Measurements from ENCODE around the gene STK32A.

STK32A gene

GRCh38 chr5:147259837-147260236, 25.0 kb downstream of the STK32A start:
- no peak for DNase-seq (ENCODE audit: low read depth)

GRCh38 chr5:147267082-147267832, 32.4 kb downstream of the STK32A start:
- DNase-seq (ENCODE audit: low read depth): no peak

GRCh38 chr5:147276497-147276896, 41.7 kb downstream of the STK32A start:
- DNase-seq (ENCODE audit: low read depth): no peak

DNA sequence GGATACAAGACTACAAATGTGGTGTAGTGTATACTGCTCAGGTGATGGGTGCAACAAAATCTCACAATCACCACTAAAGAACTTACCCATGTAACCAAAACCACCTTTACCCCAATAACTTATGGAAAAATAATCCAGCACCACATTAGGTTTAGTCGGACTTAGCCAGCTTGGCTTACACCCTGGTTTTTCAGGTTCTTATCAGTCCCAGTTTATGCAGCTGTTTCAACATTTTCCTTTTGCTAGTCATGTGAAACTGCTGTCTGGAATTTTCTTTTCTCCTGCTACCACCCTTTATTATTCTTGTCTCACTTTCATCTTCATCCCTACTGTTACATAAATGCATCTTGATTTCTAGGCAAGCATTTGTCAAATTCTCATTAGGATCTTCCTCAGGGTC, 51.5 kb downstream of the STK32A start:
- DNase-seq (ENCODE audit: low read depth): no peak

DNA sequence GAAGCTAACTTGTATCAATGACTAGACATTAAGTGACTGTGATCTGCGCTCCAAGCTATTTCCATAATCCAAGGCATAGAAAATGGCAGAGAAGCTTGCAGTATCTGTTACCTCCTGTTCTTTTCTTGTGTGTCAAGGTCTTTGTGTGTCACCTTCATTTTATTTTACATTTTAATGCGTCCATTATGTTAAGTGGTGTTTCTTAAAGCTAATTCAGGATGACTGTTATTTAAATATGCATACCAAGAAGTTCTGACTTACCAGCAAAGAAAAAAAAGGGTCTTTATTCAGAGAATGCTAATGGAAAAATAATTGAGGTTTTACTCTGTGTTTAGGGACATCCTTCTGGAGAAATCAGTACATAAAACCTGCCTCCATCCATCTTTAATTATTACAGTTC, 52.3 kb downstream of the STK32A start:
- no peak for DNase-seq (ENCODE audit: low read depth)

DNA sequence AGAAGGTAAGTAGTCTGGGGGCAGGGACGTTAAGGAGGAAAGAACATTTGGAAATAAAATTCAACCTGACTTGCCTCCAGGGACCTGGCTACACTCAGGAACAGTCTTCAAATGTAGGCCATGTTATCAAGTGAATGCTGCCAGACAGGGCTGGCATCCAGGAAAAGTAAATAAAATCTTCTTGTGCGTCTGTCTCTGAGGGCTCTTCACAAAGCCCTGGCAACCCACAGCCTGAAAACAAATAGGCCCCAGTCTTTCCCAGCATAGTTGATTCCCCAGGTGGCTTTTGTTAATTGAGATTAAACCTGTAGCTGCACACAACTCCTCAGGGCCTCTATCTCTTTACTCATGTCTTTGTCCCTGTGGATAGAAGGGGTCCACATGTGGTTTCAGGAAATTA, 55.4 kb downstream of the STK32A start:
- no peak for DNase-seq (ENCODE audit: low read depth)

DNA sequence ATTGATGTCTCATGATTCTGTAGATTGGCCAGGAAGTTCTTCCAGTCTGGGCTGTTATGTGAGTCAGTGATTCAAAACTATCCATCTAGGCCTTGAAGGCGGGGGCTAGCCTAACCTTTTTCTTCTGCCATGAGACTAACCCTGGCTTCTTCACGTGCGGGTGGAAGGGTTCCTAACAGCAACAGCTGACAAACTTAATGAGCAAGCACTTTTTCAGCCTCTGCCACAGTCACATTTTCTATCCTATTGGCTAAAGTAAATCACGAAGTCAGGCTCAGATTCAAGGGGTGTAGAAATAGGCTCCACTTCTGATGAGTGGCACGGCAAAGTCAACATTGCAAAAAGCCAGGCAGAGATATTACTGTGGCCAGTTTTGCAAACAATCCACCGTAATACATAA, 68.4 kb downstream of the STK32A start:
- no peak for DNase-seq (ENCODE audit: low read depth)

GRCh38 chr5:147303976-147304375, 69.2 kb downstream of the STK32A start:
- no peak for DNase-seq (ENCODE audit: low read depth)

- no peak for DNase-seq (ENCODE audit: low read depth)
Observed at GRCh38 chr5:147305147-147305546, 70.3 kb downstream of the STK32A start.

DNA sequence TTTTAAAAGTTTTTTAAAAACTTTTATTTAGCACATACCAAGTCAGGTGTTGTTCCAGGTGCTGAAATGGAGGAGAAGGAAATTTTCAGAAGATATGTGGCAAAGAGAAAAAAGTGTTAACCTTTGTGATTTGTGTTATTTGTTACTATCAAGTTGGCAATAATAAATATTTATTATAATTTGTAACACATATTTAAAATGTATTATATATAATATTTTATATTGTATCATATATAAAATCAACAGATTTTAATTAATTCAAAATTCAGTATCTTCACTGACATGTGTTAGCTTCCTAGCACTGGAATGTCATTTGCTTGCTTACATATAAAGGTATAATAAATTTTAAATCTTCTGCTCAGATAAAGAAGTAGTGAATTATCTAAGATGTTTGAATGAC, 71.5 kb downstream of the STK32A start:
- no peak for DNase-seq (ENCODE audit: low read depth)

- DNase-seq (ENCODE audit: low read depth): no peak
Observed at GRCh38 chr5:147307170-147307569, 72.3 kb downstream of the STK32A start.

DNA sequence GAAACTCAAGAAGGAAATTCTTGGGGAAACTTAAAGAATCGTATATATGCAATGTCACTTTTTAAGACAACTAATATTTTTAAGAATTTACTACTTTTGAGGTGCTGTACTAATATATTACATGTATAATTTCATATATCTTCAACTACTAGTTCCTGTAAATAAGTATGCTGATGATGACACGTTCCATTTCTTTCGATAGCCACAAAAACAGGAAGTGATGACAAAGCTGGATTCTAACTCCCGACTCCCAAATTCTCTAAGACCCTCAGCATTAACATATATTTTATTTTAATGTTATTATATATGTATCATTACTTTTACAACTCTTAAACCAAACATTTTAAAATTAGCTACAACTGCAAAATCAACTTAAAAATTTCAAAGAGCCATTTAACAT, 74.8 kb downstream of the STK32A start:
- DNase-seq (ENCODE audit: low read depth): no peak

DNA sequence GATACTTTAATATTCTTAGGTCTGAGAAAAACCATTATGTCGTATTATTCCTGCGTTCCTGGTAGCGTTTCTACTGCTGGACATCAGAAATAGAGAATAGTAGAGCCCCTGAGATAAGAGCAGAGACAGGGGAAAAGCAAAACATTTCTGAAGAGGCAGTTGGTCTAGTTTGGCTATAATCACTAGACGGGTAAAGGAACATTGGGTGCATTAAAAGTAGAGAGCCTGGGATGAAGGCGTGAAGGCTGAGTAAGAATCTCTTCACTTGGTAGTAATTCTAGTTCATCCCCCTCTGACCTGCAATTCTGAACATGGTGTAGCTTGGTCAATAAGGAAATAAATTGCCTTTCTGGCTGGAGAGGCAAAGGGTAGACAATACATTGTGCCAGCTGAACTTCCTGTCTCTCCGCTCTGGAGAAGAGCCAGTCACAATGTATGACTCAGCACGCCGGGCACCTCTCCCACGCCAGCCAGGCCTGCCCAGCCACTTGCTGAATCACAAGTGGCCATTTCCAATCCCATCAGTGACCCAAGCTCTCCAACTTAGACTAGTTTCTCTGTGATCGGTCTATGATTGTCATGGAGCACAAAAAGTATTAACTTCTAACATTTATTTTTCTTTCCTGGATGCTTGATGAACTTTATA, 75.4 kb downstream of the STK32A start:
- DNase-seq (ENCODE audit: low read depth): no peak

GRCh38 chr5:147317978-147318684, 83.3 kb downstream of the STK32A start:
- DNase-seq (ENCODE audit: low read depth): no peak

GRCh38 chr5:147321569-147321968, 86.7 kb downstream of the STK32A start:
- DNase-seq (ENCODE audit: low read depth): no peak

DNA sequence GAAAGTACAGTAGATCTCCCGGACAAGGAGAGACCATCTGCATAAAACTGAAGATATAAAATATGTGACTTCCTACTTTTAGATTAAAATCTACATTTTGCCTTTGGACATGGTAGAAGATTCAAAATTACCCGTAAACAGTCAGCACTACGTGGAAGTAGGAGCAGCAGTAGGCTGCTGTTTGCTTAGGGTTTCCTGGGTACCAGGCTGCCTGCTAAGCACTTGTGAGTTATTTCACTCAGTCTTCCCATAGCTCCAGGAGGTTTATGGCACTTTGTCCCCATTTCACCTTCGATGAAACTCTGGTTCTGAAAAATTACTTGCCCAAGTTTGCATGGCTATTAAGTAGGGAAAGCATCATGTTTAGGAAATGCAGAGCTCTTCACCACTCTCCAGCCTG, 92.6 kb downstream of the STK32A start:
- DNase-seq (ENCODE audit: low read depth): no peak

DNA sequence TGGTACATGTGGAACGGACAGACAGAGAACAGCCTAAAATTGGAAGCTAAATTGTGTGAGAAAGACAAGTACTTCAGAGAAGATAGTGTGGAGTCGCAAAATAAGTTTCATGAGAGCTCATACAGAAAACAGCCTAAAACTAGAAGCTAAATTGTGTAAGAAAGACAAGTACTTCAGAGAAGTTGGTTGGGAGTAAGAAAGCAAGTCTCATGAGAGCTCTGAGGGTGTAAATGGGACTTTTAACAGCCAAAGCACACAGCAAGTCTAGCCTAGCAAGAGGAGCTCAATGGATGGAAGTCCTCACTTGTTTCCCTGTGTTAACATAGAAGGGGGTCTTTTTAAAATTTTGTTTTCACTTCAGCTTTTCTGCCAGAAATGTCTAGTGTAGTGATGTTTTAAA, 93.1 kb downstream of the STK32A start:
- no peak for DNase-seq (ENCODE audit: low read depth)

DNA sequence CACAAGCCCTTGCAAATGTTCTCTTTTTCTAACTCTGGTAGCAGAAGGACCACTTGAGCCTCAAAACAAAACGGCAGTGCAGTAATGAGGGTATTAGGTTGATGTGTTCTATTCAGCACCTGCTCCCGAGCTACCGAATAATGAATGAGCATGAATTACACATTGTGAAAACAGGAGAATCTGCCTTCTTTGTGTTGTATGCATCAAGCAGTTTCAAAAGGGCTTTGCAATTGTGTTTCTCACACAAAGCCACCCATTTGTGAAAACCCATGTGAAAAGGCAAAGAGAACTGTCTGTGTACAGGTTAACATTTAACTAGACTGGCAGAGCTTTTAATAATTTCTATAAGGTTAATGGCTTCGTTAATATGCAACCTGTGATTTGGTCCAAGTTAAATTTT, 97.8 kb downstream of the STK32A start:
- no peak for DNase-seq (ENCODE audit: low read depth)

- no peak for DNase-seq (ENCODE audit: low read depth)
Observed at GRCh38 chr5:147336876-147337275, 102.0 kb downstream of the STK32A start.

GRCh38 chr5:147339313-147339712, 104.5 kb downstream of the STK32A start:
- no peak for DNase-seq (ENCODE audit: low read depth)

- DNase-seq (ENCODE audit: low read depth): no peak
Observed at GRCh38 chr5:147340941-147341340, 106.1 kb downstream of the STK32A start.

GRCh38 chr5:147341345-147341744, 106.5 kb downstream of the STK32A start:
- DNase-seq (ENCODE audit: low read depth): no peak

DNA sequence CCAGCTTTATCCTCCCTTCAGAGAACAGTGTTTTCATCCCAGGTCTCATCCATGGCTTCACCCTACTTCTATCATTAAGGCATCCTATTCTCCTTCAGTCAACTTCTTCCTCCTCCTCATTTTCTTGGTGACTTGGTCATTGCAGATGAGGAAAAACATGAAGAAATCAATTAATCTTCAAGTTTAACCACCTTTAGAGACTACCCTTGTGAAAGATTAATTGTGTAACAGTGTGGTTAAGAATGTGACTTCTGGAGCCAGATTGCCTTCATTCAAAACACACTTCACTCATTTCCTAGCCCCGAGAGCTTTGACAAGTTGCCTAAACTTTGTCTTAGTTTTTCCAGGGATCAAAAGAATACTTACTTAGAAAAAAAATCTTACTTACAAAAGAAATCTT, 110.0 kb downstream of the STK32A start:
- DNase-seq (ENCODE audit: low read depth): no peak
